Epithelial cell of esophagus (primary cell): ENCODE results near the gene TLE6.
"Not testable (repeated sequence)": the region's sequence is repeated elsewhere in the genome, so short reads cannot be mapped to it uniquely, and the experiment has no call there.

ENCODE experiments used
- DNase-seq: peaks from one replicate; pipeline ENCODE4 v3.0.0; 2010; ENCODE audit warnings: low read depth
- H3K4me3 ChIP-seq: 2 replicates; pipeline ENCODE4 v1.5.1; 2011; ENCODE audit warnings: mild to moderate bottlenecking, low read length, control low read depth
- CTCF ChIP-seq: IDR thresholded peaks from 2 replicates; pipeline ENCODE4 v1.5.1; 2011; ENCODE audit warnings: low read depth, mild to moderate bottlenecking, low read length, control low read depth, inconsistent platforms; ENCODE audit not compliant: insufficient read depth; ENCODE audit errors: missing control alignments

Gene TLE6

GRCh38 chr19:3034406-3034655 lies 57.0 kb downstream of the TLE6 start:
- no peak for TF ChIP-seq CTCF
- no peak overlapping the region for H3K4me3 ChIP-seq
- DNase-seq = no peak

GRCh38 chr19:3034656-3035541 lies 57.5 kb downstream of the TLE6 start:
- no peak for TF ChIP-seq CTCF
- DNase-seq = peak; percentile 41
- H3K4me3 ChIP-seq = peak overlapping the region; percentile 65

GRCh38 chr19:3035542-3036118 lies 58.3 kb downstream of the TLE6 start:
- TF ChIP-seq CTCF = no peak
- DNase-seq = peak; percentile 99
- peak overlapping the region; percentile 65 for H3K4me3 ChIP-seq

GRCh38 chr19:3036119-3036976 lies 59.0 kb downstream of the TLE6 start:
- peak; percentile 93 for DNase-seq
- TF ChIP-seq CTCF = no peak
- peak overlapping the region; percentile 65 for H3K4me3 ChIP-seq

- DNase-seq, H3K4me3 ChIP-seq: not testable (repeated sequence)
Measured at GRCh38 chr19:3036977-3037544, 59.7 kb downstream of the TLE6 start.

- no peak overlapping the region for H3K4me3 ChIP-seq
- no peak for TF ChIP-seq CTCF
- DNase-seq = no peak
Measured at GRCh38 chr19:3038214-3038613, 60.9 kb downstream of the TLE6 start.

GRCh38 chr19:3039125-3039524 lies 61.8 kb downstream of the TLE6 start:
- DNase-seq = no peak
- TF ChIP-seq CTCF = no peak
- H3K4me3 ChIP-seq = no peak overlapping the region
